ENCODE data around the gene TCF7L1.
"Not testable (repeated sequence)": the region's sequence is repeated elsewhere in the genome, so short reads cannot be mapped to it uniquely, and the experiment has no call there.

The TCF7L1 gene, protein sequence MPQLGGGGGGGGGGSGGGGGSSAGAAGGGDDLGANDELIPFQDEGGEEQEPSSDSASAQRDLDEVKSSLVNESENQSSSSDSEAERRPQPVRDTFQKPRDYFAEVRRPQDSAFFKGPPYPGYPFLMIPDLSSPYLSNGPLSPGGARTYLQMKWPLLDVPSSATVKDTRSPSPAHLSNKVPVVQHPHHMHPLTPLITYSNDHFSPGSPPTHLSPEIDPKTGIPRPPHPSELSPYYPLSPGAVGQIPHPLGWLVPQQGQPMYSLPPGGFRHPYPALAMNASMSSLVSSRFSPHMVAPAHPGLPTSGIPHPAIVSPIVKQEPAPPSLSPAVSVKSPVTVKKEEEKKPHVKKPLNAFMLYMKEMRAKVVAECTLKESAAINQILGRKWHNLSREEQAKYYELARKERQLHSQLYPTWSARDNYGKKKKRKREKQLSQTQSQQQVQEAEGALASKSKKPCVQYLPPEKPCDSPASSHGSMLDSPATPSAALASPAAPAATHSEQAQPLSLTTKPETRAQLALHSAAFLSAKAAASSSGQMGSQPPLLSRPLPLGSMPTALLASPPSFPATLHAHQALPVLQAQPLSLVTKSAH

DNA sequence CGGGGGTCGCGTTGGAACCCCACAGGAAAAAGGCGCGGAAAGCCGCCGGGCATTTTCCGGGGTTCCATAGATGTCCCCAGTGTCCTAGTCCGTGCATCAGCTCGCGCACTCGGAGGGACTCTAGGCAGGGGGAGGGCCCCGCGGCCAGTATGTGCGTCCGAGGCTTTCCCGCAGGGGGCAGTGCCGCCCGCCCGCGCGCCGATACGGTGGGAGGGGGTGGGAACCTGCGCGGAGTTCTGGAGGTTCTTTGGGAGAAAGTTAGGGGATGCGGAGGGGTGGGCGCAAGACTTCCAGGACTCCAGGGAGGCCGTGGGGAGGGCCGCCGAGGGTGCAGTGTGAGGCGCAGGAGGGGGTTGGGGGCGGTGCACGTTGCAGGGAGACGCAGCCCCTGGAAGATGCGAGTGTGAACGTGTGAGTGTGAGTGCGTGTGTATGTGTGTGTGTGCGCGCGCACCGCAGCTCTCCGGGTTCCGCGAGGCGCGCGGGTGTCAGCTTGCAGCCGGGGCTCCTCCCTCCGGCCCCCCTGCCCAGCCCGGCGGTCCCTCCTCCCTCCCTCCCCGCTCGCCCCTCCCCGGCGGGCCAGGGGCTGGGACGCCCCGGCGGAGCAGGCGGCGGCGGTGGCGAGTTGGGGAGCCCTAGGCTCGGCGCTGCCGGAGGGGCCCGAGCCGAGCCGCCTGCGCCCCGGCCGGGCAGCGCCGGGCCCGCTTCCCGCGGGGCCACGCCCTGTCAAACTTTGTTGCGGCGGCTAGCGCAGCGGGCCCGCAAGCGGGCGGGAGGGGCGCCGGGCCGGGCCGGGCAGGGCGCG is at the start of gene TCF7L1:
TSS of gene TCF7L1 (plus strand) at position 559 of the 804 bp plus-strand sequence. CDS start 293 bp downstream, outside the sequence.
- DNase-seq (ENCODE audit: low spot score) = peak; percentile 96

DNA sequence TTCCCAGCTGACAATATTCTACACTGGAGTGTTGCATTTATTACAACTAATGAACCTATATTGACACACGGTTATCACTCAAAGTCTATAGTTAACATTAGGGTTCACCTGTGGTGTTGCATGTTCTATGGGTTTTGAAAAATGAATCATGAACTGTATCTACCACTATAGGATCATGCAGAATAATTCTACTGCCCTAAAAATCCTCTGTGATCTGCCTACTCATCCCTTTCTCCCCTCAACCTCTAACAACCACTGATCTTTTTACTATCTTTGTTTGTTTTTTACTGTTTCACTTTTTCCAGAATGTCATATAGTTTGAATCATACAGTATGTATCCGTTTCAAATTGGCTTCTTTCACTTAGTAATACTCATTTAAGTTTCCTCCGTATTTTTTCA is 47.6 kb upstream of the TCF7L1 start:
- no peak for DNase-seq (ENCODE audit: low spot score)

DNA sequence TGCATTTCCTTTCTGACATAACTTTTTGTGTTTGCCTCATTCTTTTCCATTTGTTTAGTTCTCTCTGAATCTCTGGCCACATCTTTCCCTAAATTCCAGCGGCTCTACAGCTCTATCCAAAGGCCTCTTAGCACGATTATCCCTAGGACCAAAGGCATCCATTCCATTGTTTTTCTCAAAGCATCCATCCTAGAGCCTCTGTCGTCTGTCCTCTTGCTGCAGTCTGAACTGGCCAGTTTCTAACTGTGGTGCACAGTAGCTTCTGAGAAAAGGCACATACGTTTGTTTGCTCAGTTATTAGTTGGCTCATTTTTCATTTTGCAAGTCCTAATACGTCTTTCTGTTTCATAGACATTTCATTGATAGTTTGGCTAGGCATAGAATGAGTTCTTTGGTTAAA is 45.7 kb upstream of the TCF7L1 start:
- no peak for DNase-seq (ENCODE audit: low spot score)

GRCh38 chr2:85088921-85089320 is 44.3 kb upstream of the TCF7L1 start:
- no peak for DNase-seq (ENCODE audit: low spot score)

GRCh38 chr2:85089585-85089984 is 43.6 kb upstream of the TCF7L1 start:
- no peak for DNase-seq (ENCODE audit: low spot score)

GRCh38 chr2:85091838-85092237 is 41.4 kb upstream of the TCF7L1 start:
- DNase-seq (ENCODE audit: low spot score) = no peak

- peak; percentile 41 for DNase-seq (ENCODE audit: low spot score)
These were observed 38.1 kb upstream of the TCF7L1 start for GRCh38 chr2:85095094-85095493.

DNA sequence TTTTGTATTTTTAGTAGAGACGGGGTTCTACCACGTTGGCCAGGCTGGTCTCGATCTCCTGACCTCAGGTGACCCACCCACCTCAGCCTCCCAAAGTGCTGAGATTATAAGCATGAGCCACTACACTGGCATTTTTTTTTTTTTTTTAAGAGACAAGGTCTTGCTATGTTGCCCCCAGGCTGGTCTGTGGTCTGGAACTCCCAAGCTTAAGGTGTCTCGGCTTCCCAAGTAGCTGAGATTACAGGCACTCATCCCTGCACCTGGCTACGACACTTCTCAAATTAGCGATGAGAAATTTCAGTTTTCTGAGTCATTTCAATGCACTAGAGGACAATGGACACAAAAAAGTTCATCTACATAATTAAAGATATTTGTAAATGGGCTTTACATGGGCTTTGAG is 36.6 kb upstream of the TCF7L1 start:
- DNase-seq (ENCODE audit: low spot score) = no peak

- no peak for DNase-seq (ENCODE audit: low spot score)
These were observed 29.0 kb upstream of the TCF7L1 start for GRCh38 chr2:85104228-85104627.

- DNase-seq (ENCODE audit: low spot score) = peak; percentile 29
These were observed 26.6 kb upstream of the TCF7L1 start for GRCh38 chr2:85106489-85107180.

DNA sequence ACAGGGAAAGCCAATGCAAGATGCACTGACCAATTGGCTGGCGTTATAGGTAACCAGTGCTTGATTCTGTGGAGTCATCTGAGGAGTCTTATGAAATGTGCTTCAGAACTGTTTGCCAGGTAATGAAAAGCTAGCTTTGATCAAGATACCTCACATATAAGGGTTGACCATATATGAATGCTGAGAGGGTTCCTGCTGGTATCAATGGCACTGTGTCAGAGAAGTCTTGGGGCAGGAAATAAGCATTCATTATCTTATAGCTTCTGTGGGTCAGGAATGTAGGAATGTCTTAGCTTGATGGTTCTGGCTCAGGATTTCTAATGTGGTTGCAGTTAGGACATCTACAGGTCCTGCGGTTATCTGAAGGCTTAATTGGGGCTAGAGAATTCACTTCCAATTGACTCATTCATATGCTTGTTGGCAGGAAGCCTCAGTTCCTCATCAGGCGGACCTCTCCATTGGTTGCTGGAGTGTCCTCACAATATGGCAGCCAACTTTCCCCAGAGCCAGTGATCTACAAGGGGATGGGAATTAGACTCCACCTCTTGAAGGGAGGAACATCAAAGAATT is 22.1 kb upstream of the TCF7L1 start:
- peak; percentile 56 for DNase-seq (ENCODE audit: low spot score)

GRCh38 chr2:85111819-85112281 is 21.3 kb upstream of the TCF7L1 start:
- DNase-seq (ENCODE audit: low spot score) = peak; percentile 67

DNA sequence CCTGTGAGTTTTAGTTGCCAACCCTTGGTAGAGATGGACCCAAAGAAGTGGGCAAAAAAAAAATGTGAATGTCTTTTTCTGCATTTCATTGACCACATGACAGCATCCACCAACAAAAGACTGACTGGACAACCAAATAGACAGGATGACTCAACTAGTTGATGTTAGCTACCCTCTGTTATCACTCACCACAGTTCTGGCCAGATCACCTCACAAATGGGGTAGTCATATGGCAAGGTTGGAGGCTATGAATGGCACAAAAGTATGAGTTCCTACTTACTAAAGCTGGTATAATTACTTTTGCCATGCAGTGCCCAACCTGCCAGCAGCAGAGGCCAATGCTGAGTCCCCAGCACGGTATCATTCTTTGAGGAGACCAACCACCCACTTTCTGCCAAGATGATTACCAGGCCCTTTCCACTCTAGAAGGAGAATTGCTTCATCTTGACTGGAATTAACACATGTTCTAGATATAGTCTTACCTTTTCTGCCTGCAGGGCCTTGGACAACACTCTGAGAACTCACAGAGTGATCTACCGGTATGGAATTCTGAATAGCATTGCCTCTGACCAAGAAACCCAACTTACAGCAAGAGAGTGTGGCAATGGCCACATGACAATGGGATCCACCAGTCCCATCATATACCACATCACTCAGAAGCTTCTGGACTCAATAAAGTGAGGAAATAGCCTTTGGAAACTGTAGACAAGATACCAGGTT is 20.1 kb upstream of the TCF7L1 start:
- DNase-seq (ENCODE audit: low spot score) = no peak

DNA sequence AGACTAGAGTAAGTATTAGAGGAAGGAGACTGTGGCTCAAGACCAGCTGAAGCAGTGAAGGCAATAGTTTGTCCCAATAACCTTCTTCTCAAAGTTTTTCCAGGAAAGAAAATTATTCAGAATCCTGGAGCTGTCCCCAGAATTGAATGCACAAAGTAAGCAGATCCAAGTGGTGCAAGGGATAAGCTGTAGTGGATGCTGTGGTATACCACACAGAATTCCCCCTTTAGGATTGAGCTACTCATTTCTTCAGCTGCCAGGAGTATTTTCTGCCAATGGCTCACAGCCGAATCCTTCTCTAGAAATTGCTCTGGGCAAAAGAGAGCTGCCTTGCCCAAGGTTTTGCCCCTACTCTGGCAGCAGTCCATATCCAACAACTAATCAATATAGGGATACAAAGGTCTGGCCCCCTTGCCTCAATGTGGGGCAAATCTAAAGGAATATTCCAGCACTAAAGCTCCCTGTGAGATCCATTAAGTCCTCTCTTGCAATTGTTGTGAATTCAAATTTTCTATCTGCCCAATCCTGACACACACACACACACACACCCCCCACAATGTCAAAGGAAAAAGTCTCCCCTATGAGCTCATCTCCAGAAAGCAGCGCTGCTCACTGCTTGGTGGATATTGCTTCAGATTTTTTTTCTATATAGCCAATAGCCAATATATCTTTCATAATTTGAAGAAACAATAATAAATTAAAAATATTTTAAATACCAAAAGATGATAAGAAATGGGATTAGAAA is 18.4 kb upstream of the TCF7L1 start:
- no peak for DNase-seq (ENCODE audit: low spot score)

DNA sequence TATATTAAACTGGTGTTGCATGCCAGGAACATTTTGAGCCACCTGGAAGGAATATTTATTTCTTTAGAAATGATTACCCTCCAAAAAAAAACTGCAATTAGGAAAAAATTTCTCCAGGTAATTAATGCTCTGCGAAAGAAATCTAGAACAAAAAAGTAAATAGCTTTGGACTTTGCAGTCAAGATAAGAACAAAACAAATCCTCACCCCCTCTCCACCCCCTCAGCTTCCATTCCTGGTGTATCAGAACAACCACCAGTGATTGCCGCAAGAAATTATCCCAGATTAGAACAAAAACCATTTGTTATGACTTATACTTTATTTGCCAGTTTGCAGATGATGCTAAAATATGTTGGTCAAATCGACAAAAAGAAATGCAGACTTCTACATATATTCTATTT is 17.0 kb upstream of the TCF7L1 start:
- no peak for DNase-seq (ENCODE audit: low spot score)

- no peak for DNase-seq (ENCODE audit: low spot score)
These were observed 13.3 kb upstream of the TCF7L1 start for GRCh38 chr2:85119900-85120299.

GRCh38 chr2:85120363-85120762 is 12.8 kb upstream of the TCF7L1 start:
- DNase-seq (ENCODE audit: low spot score) = no peak

GRCh38 chr2:85126462-85126861 is 6.7 kb upstream of the TCF7L1 start:
- not testable (repeated sequence) for DNase-seq (ENCODE audit: low spot score)

- DNase-seq (ENCODE audit: low spot score) = no peak
These were observed 3.3 kb upstream of the TCF7L1 start for GRCh38 chr2:85129861-85130260.

GRCh38 chr2:85130407-85130806 is 2.8 kb upstream of the TCF7L1 start:
- no peak for DNase-seq (ENCODE audit: low spot score)
